Peyer's patch (tissue), 4 donors: ENCODE measurements around the gene DEAF1. TPM values are rescaled to one million over a fixed set of nuclear protein-coding genes. Genes with fewer than 3 reads are reported as not detected.

Source experiments
- DNase-seq, 3 donors: peaks; one replicate each; pipeline ENCODE4 v3.0.0-alpha.2; 2017 to 2019
- H3K27ac ChIP-seq, 4 donors: fragments of 200-600 bp; sonication (generic); one replicate each; pipeline ENCODE4 v1.5.1; 2016 to 2019
- H3K27me3 ChIP-seq, 2 donors: fragments of 200-600 bp; sonication (generic); one replicate each; pipeline ENCODE4 v1.5.1; 2019
- H3K36me3 ChIP-seq, 3 donors: fragments of 200-600 bp; sonication (generic); one replicate each; pipeline ENCODE4 v1.5.1; 2016 to 2019
- H3K4me1 ChIP-seq, 4 donors: fragments of 200-600 bp; sonication (generic); one replicate each; pipeline ENCODE4 v1.5.1; 2016 to 2019
- H3K4me3 ChIP-seq, 4 donors: fragments of 200-600 bp; sonication (generic); 1 replicate in 3 of 4; 2 replicates in 1 of 4; pipeline ENCODE4 v1.5.1; 2016 to 2019; ENCODE audit warnings: mild to moderate bottlenecking in 1 of 4
- H3K9me3 ChIP-seq, 4 donors: fragments of 200-600 bp; sonication (generic); one replicate each; pipeline ENCODE4 v1.5.1; 2016 to 2019; ENCODE audit warnings: mild to moderate bottlenecking in 1 of 4
- POLR2A ChIP-seq, 2 donors: fragments of 450-650 bp; IDR thresholded peaks; one replicate each; pipeline ENCODE4 v1.5.1; 2017; ENCODE audit warnings: antibody characterized with exemption in 2 of 2, mild to moderate bottlenecking in 2 of 2, moderate library complexity in 2 of 2
- total RNA-seq, 4 donors: library from RNA; depleted of rRNA; stranded (reverse); fragments of >200 nt; gene quantifications; one replicate each; pipeline ENCODE4 v1.1.0, GENCODE V29; 2016
- TF ChIP-seq, protein P1 (sequence below), 6 experiments: fragments of 450-650 bp in 4 of 6; fragments of 200-600 bp in 2 of 6; sonication (generic) in 1 of 6; IDR thresholded peaks; one replicate each; pipeline ENCODE4 v1.5.1; 2017 to 2019; ENCODE audit warnings: antibody characterized with exemption in 6 of 6, mild to moderate bottlenecking in 3 of 6, moderate library complexity in 1 of 6

Gene DEAF1
- total RNA-seq, 4 donors from 2014 or later = 14.9 to 56.2 (median 47.0) TPM

DNA sequence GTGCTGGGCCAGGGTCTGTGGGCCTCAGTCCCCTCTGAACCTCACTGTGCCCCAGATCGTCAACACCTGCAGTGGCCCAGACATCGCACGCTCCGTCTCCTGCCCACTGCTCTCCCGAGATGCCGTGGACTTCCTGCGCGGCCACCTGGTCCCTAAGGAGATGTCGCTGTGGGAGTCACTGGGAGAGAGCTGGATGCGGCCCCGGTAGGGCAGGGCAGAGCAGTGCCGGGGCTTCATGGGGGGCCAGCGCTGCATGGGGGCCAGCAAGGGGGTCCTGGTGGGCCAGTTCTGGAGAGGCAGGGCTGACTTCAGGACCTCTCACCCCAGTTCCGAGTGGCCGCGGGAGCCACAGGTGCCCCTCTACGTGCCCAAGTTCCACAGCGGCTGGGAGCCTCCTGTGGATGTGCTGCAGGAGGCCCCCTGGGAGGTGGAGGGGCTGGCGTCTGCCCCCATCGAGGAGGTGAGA lies 27.4 kb upstream of the DEAF1 start:
- Histone ChIP-seq H3K9me3 (no peaks in the 10 kb centered on the region), H3K27me3 (peaks cover 0 to 5% of the 10 kb centered on the region in 2 donors), H3K4me1 (peaks cover 3 to 77% (median 30%) of the 10 kb centered on the region in 4 donors), H3K27ac (peak overlapping the region in 3 of 4 donors; percentile 22 to 65 (median 23)), H3K36me3 (peaks cover 0 to 31% (median 0%) of the 10 kb centered on the region in 3 donors), H3K4me3 (peak overlapping the region; percentile 4 to 34 (median 19))
- DNase-seq = peak in 1 of 3 donors; percentile 54
- no peak for TF ChIP-seq POLR2A (IDR thresholded peaks at IDR 0.05)
- TF ChIP-seq, protein P1, sequence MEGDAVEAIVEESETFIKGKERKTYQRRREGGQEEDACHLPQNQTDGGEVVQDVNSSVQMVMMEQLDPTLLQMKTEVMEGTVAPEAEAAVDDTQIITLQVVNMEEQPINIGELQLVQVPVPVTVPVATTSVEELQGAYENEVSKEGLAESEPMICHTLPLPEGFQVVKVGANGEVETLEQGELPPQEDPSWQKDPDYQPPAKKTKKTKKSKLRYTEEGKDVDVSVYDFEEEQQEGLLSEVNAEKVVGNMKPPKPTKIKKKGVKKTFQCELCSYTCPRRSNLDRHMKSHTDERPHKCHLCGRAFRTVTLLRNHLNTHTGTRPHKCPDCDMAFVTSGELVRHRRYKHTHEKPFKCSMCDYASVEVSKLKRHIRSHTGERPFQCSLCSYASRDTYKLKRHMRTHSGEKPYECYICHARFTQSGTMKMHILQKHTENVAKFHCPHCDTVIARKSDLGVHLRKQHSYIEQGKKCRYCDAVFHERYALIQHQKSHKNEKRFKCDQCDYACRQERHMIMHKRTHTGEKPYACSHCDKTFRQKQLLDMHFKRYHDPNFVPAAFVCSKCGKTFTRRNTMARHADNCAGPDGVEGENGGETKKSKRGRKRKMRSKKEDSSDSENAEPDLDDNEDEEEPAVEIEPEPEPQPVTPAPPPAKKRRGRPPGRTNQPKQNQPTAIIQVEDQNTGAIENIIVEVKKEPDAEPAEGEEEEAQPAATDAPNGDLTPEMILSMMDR (IDR thresholded peaks at IDR 0.05) = no peak

DNA sequence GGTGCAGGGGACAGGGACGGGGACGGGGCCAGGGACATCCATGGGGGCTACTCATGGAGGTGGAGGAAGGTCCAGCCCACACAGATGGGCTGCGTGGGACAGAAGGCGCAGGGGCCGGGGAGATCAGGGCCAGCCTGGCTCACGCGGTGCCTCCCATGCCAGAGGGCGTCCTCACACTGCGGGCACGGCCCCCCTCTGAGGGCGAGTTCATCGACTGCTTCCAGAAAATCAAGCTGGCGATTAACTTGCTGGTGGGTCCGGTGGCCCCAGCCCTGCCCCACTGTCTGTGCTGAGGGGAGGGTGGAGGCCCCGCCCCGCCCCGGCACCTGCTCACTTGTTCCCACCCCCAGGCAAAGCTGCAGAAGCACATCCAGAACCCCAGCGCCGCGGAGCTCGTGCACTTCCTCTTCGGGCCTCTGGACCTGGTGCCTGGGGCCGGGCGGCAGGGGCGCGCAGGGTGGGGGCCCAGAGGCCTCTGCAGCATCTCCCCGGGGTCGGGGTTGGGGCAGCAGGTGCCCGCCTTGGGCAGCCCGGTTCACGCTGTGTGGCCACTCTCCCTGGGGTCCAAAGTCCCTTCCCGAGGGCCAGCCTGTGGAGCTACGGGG lies 26.8 kb upstream of the DEAF1 start:
- peak; percentile 72 to 90 (median 85) for DNase-seq
- H3K9me3 ChIP-seq = no peaks in the 10 kb centered on the region
- peak overlapping the region; percentile 4 to 34 (median 19) for H3K4me3 ChIP-seq
- H3K4me1 ChIP-seq = peaks cover 3 to 72% (median 29%) of the 10 kb centered on the region in 4 donors
- TF ChIP-seq, protein P1 (IDR thresholded peaks at IDR 0.05) = no peak
- no peak for TF ChIP-seq POLR2A (IDR thresholded peaks at IDR 0.05)
- peaks cover 0 to 5% of the 10 kb centered on the region in 2 donors for H3K27me3 ChIP-seq
- peaks cover 0 to 31% (median 0%) of the 10 kb centered on the region in 3 donors for H3K36me3 ChIP-seq
- peak overlapping the region in 3 of 4 donors; percentile 22 to 65 (median 23) for H3K27ac ChIP-seq

DNA sequence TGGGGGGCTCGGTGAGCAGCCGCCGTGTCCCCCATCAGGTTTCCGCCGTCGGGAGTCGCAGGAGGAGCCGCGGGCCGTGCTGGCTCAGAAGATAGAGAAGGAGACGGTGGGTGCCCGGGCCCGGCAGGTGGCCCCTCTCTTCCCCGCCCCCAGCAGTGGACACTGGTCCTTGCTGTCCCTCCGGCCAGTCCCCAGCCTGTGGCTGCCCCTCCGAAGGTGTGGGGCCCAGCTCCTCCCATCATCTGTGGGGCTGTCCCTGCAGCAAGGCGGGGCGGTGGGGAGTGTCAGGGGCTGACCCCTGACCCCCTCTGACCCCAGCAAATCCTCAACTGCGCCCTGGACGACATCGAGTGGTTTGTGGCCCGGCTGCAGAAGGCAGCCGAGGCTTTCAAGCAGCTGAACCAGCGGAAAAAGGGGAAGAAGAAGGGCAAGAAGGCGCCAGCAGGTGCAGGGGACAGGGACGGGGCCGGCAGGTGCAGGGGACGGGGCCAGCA lies 26.3 kb upstream of the DEAF1 start:
- TF ChIP-seq POLR2A (IDR thresholded peaks at IDR 0.05) = no peak
- TF ChIP-seq, protein P1 (IDR thresholded peaks at IDR 0.05) = no peak
- peaks cover 3 to 67% (median 26%) of the 10 kb centered on the region in 4 donors for H3K4me1 ChIP-seq
- peak overlapping the region; percentile 13 to 34 (median 32) for H3K4me3 ChIP-seq
- peak in 1 of 3 donors; percentile 41 for DNase-seq
- H3K27ac ChIP-seq = peak overlapping the region; percentile 2 to 65 (median 22)
- peaks cover 0 to 31% (median 0%) of the 10 kb centered on the region in 3 donors for H3K36me3 ChIP-seq
- no peaks in the 10 kb centered on the region for H3K9me3 ChIP-seq
- peaks cover 0 to 5% of the 10 kb centered on the region in 2 donors for H3K27me3 ChIP-seq

DNA sequence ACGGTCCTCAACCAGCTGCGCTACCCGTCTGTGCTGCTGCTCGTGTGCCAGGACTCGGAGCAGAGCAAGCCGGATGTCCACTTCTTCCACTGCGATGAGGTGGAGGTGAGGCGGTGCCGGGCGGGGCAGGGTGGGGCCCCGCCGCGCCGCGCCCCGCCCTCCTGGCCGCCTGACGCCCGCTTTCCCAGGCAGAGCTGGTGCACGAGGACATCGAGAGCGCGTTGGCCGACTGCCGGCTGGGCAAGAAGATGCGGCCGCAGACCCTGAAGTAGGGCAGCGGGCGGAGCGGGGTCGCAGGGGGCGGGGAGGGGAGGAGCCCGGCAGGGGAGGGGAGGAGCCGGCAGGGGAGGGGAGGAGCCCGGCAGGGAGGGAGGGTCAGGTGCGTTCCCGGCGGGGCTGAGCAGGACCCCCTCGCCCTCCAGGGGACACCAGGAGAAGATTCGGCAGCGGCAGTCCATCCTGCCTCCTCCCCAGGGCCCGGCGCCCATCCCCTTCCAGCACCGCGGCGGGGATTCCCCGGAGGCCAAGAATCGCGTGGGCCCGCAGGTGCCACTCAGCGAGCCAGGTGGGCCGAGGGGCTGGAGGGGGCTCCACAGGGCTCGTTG lies 25.7 kb upstream of the DEAF1 start:
- Histone ChIP-seq H3K27me3 (peaks cover 0 to 5% of the 10 kb centered on the region in 2 donors), H3K4me1 (peaks cover 3 to 61% (median 25%) of the 10 kb centered on the region in 4 donors), H3K27ac (peak overlapping the region in 2 of 4 donors; percentile 2 to 65), H3K36me3 (peaks cover 0 to 31% (median 0%) of the 10 kb centered on the region in 3 donors), H3K9me3 (no peaks in the 10 kb centered on the region), H3K4me3 (peak overlapping the region; percentile 13 to 34 (median 32))
- DNase-seq = peak in 2 of 3 donors; percentile 59 to 77
- no peak for TF ChIP-seq POLR2A (IDR thresholded peaks at IDR 0.05)
- TF ChIP-seq, protein P1 (IDR thresholded peaks at IDR 0.05) = no peak

DNA sequence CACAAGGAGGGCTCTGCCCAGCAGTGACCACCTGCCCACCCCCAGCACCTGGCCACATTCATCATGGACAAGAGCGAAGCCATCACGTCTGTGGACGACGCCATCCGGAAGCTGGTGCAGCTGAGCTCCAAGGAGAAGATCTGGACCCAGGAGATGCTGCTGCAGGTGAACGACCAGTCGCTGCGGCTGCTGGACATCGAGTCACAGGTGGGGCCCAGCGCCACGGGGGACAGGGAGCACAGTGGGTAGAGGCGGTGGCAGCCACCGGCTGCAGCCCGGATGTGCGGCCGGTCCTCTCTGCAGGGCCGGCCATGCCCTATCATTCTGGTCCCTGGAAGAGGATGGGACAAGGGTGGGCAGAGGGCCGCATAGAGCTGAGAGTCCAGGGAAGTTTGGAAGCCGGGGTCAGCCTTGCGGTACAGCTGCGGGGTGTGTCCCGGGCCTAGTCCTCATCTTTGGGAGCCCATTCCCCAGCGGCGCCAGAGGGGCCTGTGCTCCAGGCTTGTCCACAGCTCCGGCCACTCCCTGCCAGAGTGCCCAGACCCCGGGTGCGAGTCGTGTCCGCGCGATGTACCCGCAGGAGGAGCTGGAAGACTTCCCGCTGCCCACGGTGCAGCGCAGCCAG lies 25.1 kb upstream of the DEAF1 start:
- Histone ChIP-seq H3K36me3 (peaks cover 0 to 31% (median 0%) of the 10 kb centered on the region in 3 donors), H3K27ac (no peak overlapping the region), H3K27me3 (peaks cover 0 to 5% of the 10 kb centered on the region in 2 donors), H3K4me1 (peaks cover 0 to 55% (median 20%) of the 10 kb centered on the region in 4 donors), H3K9me3 (no peaks in the 10 kb centered on the region), H3K4me3 (peak overlapping the region in 3 of 4 donors; percentile 32 to 34 (median 33))
- no peak for DNase-seq
- TF ChIP-seq, protein P1 (IDR thresholded peaks at IDR 0.05) = no peak
- TF ChIP-seq POLR2A (IDR thresholded peaks at IDR 0.05) = no peak
